ENCODE data around the gene ANO9.

ANO9 gene

DNA sequence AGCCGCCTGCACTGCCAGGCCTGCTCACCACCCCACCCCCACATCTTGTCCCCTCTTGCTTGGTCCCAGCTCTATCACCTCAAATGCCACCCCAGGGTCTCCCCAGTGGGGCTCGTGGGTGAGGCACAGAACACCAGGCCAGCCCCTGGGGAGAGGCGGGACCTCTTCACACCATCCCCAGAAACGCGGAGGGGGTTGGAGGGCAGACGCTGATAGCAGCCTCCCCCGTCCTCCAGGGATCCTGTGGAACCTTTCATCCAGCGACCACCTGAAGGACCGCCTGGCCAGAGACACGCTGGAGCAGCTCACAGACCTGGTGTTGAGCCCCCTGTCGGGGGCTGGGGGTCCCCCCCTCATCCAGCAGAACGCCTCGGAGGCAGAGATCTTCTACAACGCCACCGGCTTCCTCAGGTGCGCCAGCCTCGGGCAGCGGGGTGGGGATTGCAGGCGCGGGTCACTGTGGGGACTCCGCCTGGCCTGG is 42.0 kb downstream of the ANO9 start:
- Histone ChIP-seq H3K9ac (ENCODE audit: low read depth, low read length) (no peak overlapping the region), H3K36me3 (ENCODE audit: control insufficient read depth, insufficient read depth, low read length) (peaks cover 36% of the 10 kb centered on the region), H3K27me3 (ENCODE audit: control insufficient read depth, insufficient read depth, low read length) (no peaks in the 10 kb centered on the region), H3K9me3 (ENCODE audit: control insufficient read depth, insufficient read depth, low read length) (no peaks in the 10 kb centered on the region), H3K4me1 (ENCODE audit: control insufficient read depth, insufficient read depth, low read length) (no peaks in the 10 kb centered on the region), H3K4me3 (ENCODE audit: low read depth, low read length) (no peak overlapping the region)

DNA sequence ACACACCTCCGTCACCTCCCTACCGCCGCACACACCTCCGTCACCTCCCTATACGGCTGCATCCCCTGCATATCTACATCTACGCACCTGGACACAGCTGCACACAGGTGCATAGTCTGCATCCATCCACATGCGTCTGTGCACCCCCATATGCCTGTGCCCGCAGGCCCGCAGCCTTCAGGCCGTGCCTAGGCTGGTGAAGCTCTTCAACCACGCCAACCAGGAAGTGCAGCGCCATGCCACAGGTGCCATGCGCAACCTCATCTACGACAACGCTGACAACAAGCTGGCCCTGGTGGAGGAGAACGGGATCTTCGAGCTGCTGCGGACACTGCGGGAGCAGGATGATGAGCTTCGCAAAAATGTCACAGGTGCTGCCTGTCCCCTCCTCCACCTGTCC is 43.0 kb downstream of the ANO9 start:
- H3K36me3 ChIP-seq (ENCODE audit: control insufficient read depth, insufficient read depth, low read length) = peaks cover 31% of the 10 kb centered on the region
- no peaks in the 10 kb centered on the region for H3K9me3 ChIP-seq (ENCODE audit: control insufficient read depth, insufficient read depth, low read length)
- no peak overlapping the region for H3K4me3 ChIP-seq (ENCODE audit: low read depth, low read length)
- no peak overlapping the region for H3K9ac ChIP-seq (ENCODE audit: low read depth, low read length)
- no peaks in the 10 kb centered on the region for H3K27me3 ChIP-seq (ENCODE audit: control insufficient read depth, insufficient read depth, low read length)
- no peaks in the 10 kb centered on the region for H3K4me1 ChIP-seq (ENCODE audit: control insufficient read depth, insufficient read depth, low read length)

DNA sequence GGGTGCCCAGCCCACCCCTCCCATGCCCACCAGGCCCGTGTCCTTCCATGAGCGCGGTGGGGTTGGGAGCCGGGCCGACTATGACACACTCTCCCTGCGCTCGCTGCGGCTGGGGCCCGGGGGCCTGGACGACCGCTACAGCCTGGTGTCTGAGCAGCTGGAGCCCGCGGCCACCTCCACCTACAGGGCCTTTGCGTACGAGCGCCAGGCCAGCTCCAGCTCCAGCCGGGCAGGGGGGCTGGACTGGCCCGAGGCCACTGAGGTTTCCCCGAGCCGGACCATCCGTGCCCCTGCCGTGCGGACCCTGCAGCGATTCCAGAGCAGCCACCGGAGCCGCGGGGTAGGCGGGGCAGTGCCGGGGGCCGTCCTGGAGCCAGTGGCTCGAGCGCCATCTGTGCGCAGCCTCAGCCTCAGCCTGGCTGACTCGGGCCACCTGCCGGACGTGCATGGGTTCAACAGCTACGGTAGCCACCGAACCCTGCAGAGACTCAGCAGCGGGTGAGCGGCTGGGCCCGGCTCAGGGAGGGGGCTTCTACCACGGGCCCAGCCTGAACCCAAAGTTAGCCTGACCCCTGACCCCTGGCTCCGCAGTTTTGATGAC is 44.8 kb downstream of the ANO9 start:
- no peaks in the 10 kb centered on the region for H3K4me1 ChIP-seq (ENCODE audit: control insufficient read depth, insufficient read depth, low read length)
- no peaks in the 10 kb centered on the region for H3K27me3 ChIP-seq (ENCODE audit: control insufficient read depth, insufficient read depth, low read length)
- H3K36me3 ChIP-seq (ENCODE audit: control insufficient read depth, insufficient read depth, low read length) = peaks cover 26% of the 10 kb centered on the region
- H3K4me3 ChIP-seq (ENCODE audit: low read depth, low read length) = no peak overlapping the region
- no peak overlapping the region for H3K9ac ChIP-seq (ENCODE audit: low read depth, low read length)
- H3K9me3 ChIP-seq (ENCODE audit: control insufficient read depth, insufficient read depth, low read length) = no peaks in the 10 kb centered on the region

DNA sequence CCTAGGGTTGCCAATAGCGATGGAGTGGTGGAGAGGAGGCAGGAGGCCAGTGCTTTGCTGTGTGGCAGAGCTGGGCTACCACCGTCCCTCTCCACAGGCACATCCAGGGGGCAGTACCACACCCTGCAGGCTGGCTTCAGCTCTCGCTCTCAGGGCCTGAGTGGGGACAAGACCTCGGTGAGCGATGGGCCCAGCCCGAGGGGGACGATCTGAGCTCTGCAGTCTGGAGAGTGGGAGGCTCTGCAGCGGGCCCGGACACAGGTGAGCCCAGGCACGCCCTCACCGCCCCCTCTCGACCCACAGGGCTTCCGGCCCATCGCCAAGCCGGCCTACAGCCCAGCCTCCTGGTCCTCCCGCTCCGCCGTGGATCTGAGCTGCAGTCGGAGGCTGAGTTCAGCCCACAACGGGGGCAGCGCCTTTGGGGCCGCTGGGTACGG is 45.3 kb downstream of the ANO9 start:
- Histone ChIP-seq H3K27me3 (ENCODE audit: control insufficient read depth, insufficient read depth, low read length) (no peaks in the 10 kb centered on the region), H3K4me3 (ENCODE audit: low read depth, low read length) (no peak overlapping the region), H3K9ac (ENCODE audit: low read depth, low read length) (no peak overlapping the region), H3K36me3 (ENCODE audit: control insufficient read depth, insufficient read depth, low read length) (peaks cover 26% of the 10 kb centered on the region), H3K9me3 (ENCODE audit: control insufficient read depth, insufficient read depth, low read length) (no peaks in the 10 kb centered on the region), H3K4me1 (ENCODE audit: control insufficient read depth, insufficient read depth, low read length) (no peaks in the 10 kb centered on the region)

DNA sequence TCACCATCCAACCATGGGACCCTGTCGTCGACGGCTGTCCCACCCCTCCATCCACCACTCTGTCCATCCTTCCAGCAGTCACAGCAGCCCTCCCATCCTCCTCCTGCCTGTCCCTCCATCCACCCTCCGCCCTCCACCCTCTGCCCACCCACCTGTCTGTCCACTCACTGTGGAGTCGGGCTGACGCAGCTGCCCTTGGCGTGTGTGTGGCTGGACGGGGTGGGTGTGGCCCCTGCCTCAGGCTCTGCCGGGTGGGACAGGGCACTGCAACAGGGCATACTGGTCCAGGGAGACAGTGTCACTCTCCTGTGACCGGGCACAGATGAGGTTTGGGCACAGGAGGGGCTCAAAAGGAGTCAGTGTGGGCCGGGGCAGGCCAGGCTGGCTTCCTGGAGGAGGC is 45.9 kb downstream of the ANO9 start:
- Histone ChIP-seq H3K9ac (ENCODE audit: low read depth, low read length) (no peak overlapping the region), H3K4me3 (ENCODE audit: low read depth, low read length) (no peak overlapping the region), H3K9me3 (ENCODE audit: control insufficient read depth, insufficient read depth, low read length) (no peaks in the 10 kb centered on the region), H3K27me3 (ENCODE audit: control insufficient read depth, insufficient read depth, low read length) (no peaks in the 10 kb centered on the region), H3K4me1 (ENCODE audit: control insufficient read depth, insufficient read depth, low read length) (no peaks in the 10 kb centered on the region), H3K36me3 (ENCODE audit: control insufficient read depth, insufficient read depth, low read length) (peaks cover 26% of the 10 kb centered on the region)

DNA sequence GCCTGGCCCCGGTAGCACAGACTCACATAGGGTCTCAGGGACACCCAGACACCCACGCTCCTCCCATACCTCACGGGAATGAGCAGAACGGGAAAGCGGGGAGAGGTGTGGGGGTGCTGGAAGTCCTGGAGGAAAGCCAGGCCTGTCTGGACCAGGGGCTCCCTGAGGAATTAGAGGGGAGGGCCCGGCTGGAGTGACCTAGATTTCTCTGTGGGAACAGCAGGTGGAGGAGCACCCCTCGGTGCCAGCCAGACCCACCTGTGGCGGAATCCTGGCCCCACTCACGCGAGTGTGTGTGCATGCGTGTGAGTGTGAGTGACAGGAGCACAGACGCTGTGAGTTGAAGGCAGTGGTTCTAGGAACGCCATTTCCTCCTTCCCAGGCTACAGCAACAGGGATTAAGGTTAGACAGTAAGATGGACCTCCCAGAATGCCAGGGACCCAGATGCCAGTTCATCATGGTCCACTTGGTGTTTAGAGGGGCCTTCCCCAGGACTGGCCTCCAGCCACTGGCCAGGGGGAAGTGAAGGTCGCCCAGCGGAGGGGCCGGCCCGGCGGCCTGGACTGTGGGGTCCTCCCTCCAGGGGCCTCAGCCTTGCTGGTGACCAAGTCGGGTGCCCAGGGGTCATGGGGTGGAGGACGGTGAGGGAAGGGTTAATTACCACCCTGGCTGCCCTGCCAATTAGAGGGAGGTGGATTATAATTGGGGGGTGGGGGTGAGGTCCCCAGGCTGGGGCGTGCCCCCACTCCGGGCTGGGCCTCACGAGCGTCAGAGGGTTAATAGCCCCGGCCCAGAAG is 46.8 kb downstream of the ANO9 start:
- Histone ChIP-seq H3K36me3 (ENCODE audit: control insufficient read depth, insufficient read depth, low read length) (peaks cover 23% of the 10 kb centered on the region), H3K4me3 (ENCODE audit: low read depth, low read length) (peak overlapping the region; percentile 32), H3K27me3 (ENCODE audit: control insufficient read depth, insufficient read depth, low read length) (no peaks in the 10 kb centered on the region), H3K9ac (ENCODE audit: low read depth, low read length) (no peak overlapping the region), H3K9me3 (ENCODE audit: control insufficient read depth, insufficient read depth, low read length) (no peaks in the 10 kb centered on the region), H3K4me1 (ENCODE audit: control insufficient read depth, insufficient read depth, low read length) (no peaks in the 10 kb centered on the region)

DNA sequence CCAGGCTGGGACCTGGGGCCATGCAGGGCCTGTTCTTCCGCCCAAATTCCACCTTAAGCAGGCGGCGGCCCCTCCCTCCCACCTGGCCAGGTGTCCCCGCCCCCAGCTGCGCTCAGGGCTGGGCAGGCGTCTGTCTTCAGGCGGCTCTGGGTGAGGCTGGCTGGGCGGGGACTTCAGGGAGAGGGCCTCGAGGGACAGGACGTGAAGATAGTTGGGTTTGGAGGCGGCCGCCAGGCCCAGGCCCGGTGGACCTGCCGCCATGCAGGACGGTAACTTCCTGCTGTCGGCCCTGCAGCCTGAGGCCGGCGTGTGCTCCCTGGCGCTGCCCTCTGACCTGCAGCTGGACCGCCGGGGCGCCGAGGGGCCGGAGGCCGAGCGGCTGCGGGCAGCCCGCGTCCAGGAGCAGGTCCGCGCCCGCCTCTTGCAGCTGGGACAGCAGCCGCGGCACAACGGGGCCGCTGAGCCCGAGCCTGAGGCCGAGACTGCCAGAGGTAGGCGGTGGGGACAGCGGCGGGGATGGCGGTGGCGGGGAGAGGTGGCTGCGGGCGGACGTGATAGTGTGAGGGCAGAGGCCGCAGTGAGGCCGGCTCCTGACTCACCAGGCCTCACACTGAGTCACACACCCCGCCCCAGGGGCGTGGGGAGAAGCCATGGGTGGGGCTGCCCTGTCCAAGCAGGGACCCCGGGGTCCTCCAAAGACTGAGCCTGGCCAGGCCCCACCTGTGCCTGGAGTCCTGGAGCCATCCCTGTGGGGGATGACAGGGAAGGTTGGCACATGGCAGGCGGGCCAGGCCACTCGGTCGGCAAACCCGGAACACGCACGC is 47.6 kb downstream of the ANO9 start, which contains the start of gene PKP3:
TSS of gene PKP3 (plus strand) at position 176 of the 824 bp plus-strand sequence. CDS start at position 260, 84 bp downstream.
- Histone ChIP-seq H3K9ac (ENCODE audit: low read depth, low read length) (peak within 1 kb of the TSS; percentile 47), H3K36me3 (ENCODE audit: control insufficient read depth, insufficient read depth, low read length) (peaks cover 18% of the 10 kb centered on the region), H3K9me3 (ENCODE audit: control insufficient read depth, insufficient read depth, low read length) (no peaks in the 10 kb centered on the region), H3K4me3 (ENCODE audit: low read depth, low read length) (peak within 1 kb of the TSS; percentile 32), H3K4me1 (ENCODE audit: control insufficient read depth, insufficient read depth, low read length) (no peaks in the 10 kb centered on the region), H3K27me3 (ENCODE audit: control insufficient read depth, insufficient read depth, low read length) (no peaks in the 10 kb centered on the region)

DNA sequence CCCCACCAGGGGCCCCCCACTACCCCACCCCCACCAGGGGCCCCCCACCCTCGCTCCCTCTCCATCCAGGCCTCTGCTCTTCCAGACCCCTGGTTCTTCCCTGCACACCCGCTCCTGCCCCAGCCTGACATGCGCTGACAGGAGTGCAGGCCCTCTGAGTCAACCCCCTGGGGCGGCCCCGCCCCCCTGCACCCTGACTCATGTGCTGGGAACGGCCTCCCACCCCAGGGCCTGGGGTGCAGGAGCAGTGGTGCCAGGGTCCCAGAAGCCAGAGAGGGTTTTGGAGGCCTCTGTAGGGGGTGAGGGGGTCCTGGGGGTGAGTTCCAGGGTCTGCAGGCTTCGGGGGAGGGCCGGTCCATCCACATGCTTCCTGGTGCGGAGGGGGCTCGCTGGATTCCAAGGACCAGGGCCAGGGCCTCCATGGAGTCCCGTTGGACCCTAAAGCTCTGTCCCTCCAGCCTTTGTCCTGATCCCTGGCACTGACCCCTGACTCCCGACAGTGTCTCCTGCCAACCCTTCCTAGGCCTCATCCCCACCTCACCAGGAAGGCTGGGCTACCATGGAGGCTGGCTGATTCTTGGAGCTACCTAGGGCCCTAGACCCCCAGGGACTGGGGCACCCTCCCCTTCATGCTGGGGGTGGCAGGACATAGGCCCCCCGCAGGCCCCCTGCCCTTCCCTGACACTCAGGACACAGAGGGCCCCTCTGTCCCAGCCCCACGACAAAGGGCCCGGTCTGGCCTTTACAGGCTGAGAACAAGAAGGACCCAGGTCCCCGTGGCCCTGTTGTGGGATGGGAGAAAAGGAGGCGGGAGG is 48.4 kb downstream of the ANO9 start:
- Histone ChIP-seq H3K27me3 (ENCODE audit: control insufficient read depth, insufficient read depth, low read length) (no peaks in the 10 kb centered on the region), H3K36me3 (ENCODE audit: control insufficient read depth, insufficient read depth, low read length) (peaks cover 14% of the 10 kb centered on the region), H3K9me3 (ENCODE audit: control insufficient read depth, insufficient read depth, low read length) (no peaks in the 10 kb centered on the region), H3K9ac (ENCODE audit: low read depth, low read length) (peak overlapping the region; percentile 47), H3K4me3 (ENCODE audit: low read depth, low read length) (peak overlapping the region; percentile 32), H3K4me1 (ENCODE audit: control insufficient read depth, insufficient read depth, low read length) (no peaks in the 10 kb centered on the region)

DNA sequence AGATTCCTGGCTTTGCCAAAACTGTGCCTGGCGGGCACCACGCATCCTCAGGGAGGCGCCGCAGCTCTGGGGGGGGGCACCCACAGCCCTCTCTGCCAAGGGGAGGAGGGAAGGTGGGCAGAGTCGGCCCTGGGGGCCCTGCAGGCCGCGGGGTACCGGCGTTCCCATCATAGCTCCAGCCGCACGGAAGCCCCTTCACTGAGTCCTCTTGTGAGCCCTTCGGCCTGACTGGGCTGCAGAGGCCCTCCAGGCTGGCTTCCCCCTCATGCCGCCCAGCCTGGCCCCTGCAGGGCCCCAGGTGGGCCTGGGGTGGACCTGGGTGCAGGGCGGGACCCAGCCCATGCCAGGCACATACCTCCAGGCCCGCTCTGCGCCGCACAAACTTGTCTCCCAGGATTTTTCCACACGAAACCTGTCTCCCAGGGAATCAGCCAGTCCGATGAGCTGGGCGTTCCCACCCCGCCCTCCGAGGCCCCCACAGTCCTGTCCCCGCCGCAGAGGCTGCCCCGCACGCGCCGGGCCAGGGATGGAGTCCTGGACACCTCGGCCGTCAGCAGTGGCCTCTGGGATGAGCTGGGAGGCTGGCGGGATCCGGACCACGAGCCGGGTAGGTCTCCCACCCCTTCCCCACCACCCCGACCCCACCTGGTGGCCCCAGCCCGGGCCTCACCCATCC is 49.6 kb downstream of the ANO9 start:
- Histone ChIP-seq H3K36me3 (ENCODE audit: control insufficient read depth, insufficient read depth, low read length) (peaks cover 9% of the 10 kb centered on the region), H3K27me3 (ENCODE audit: control insufficient read depth, insufficient read depth, low read length) (peaks cover 5% of the 10 kb centered on the region), H3K9ac (ENCODE audit: low read depth, low read length) (no peak overlapping the region), H3K4me3 (ENCODE audit: low read depth, low read length) (no peak overlapping the region), H3K9me3 (ENCODE audit: control insufficient read depth, insufficient read depth, low read length) (no peaks in the 10 kb centered on the region), H3K4me1 (ENCODE audit: control insufficient read depth, insufficient read depth, low read length) (no peaks in the 10 kb centered on the region)

DNA sequence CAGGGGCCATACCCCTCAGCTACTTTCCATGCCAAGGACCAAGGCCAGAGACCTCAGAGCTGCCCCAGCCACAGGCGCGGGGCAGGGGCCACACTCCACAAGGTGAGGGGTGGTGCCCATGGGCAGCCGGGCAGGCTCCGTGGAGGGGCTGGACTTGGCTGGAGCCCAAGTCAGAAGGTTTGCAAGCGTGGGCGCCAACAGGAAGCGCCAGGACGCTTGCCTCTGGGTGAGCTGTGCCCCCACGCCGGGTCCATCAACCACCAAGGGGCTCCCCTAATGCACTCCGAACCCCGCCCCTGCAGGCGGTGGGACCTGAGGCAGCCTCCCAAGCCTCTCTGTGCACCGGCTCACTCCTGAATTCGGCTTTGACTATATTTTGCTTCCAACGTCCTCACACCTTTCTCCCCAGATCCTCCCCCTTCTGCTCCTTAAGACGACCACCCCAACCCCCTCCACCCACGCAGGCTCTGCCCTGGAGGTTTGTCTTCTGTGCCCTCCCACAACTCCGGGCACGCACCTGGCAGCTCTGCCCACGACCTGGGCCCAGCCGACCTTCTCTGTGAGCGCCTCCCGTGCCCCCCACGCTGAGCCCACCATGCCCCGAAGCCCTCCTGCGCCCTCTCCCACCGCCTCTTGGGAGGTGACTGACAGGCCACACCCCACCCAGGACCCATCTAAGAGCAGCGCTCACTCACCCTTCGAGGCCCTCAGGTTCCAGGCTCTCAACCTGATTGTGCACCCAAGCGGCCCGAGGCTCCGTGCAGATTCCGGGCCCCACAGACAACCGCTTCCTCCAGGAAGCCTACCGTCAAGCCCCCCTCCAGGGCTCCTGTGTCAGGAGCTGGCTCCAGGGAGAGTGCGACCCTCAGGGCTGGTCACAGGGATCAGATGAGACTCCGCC is 50.4 kb downstream of the ANO9 start:
- Histone ChIP-seq H3K4me1 (ENCODE audit: control insufficient read depth, insufficient read depth, low read length) (no peaks in the 10 kb centered on the region), H3K9me3 (ENCODE audit: control insufficient read depth, insufficient read depth, low read length) (peaks cover 2% of the 10 kb centered on the region), H3K27me3 (ENCODE audit: control insufficient read depth, insufficient read depth, low read length) (peaks cover 5% of the 10 kb centered on the region), H3K36me3 (ENCODE audit: control insufficient read depth, insufficient read depth, low read length) (peaks cover 3% of the 10 kb centered on the region), H3K4me3 (ENCODE audit: low read depth, low read length) (no peak overlapping the region), H3K9ac (ENCODE audit: low read depth, low read length) (no peak overlapping the region)
